Small intestine (tissue), 7 donors: ENCODE results near the gene CAMTA1. TPM values are rescaled to one million over a fixed set of nuclear protein-coding genes. Genes with fewer than 3 reads are reported as not detected.
"Not testable (repeated sequence)": the region's sequence is repeated elsewhere in the genome, so short reads cannot be mapped to it uniquely, and the experiment has no call there.

Experiments
- DNase-seq, 2 donors: peaks; one replicate each; pipeline versions ENCODE4 v3.0.0 to v3.0.0-alpha.2; 2013
- FAIRE-seq: peaks from 2 replicates; lab custom pipeline; 2012; peaks lifted over from hg19 to GRCh38; lab: Jason Lieb, UNC
- H3K27ac ChIP-seq, 3 donors: one replicate each; pipeline ENCODE4 v1.5.1; 2013; ENCODE audit warnings: low read length in 2 of 3, mild to moderate bottlenecking in 2 of 3, control low read depth in 1 of 3, inconsistent platforms in 1 of 3, low read depth in 1 of 3, moderate library complexity in 1 of 3
- H3K27me3 ChIP-seq, 3 donors: one replicate each; pipeline ENCODE4 v1.6.1; 2013; ENCODE audit warnings: low read length in 3 of 3, inconsistent platforms in 1 of 3; ENCODE audit not compliant: control insufficient read depth in 3 of 3, insufficient read depth in 3 of 3
- H3K36me3 ChIP-seq, 3 donors: one replicate each; pipeline ENCODE4 v1.6.1; 2013; ENCODE audit warnings: low read length in 3 of 3, inconsistent platforms in 1 of 3, low read depth in 1 of 3, mild to moderate bottlenecking in 1 of 3, moderate library complexity in 1 of 3; ENCODE audit not compliant: control insufficient read depth in 3 of 3, insufficient read depth in 2 of 3
- H3K4me1 ChIP-seq, 3 donors: one replicate each; pipeline ENCODE4 v1.6.1; 2013; ENCODE audit warnings: low read length in 2 of 3, inconsistent platforms in 1 of 3, low read depth in 1 of 3, mild to moderate bottlenecking in 1 of 3, moderate library complexity in 1 of 3; ENCODE audit not compliant: control insufficient read depth in 3 of 3, insufficient read depth in 2 of 3
- H3K4me3 ChIP-seq, 3 donors: one replicate each; pipeline ENCODE4 v1.5.1; 2013; ENCODE audit warnings: low read length in 3 of 3, control low read depth in 1 of 3, inconsistent platforms in 1 of 3, low read depth in 1 of 3, mild to moderate bottlenecking in 1 of 3, moderate library complexity in 1 of 3
- H3K9me3 ChIP-seq, 2 donors: one replicate each; pipeline ENCODE4 v1.6.1; 2013; ENCODE audit warnings: low read depth in 1 of 2, low read length in 1 of 2; ENCODE audit not compliant: control insufficient read depth in 2 of 2, insufficient read depth in 1 of 2
- WGBS, 3 donors: extraction: QIAGEN DNeasy Blood & Tissue Kit; methylation state at CpG; one replicate each; pipeline ENCODE4 v1.1.7; 2013; 5-methylcytosine and 5-hydroxymethylcytosine counted together
- polyA plus RNA-seq, 4 donors: library from polyadenylated mRNA; stranded (reverse) in 3 of 4; unstranded in 1 of 4; fragments of 200-250 nt in 3 of 4; fragments of 120-200 nt in 1 of 4; gene quantifications; one replicate each; pipeline versions ENCODE4 v1.2.1 to v1.2.3, GENCODE V29; 2013
- donor health status: healthy with polysubstance abuse.
- donor health status: control.
- donor health status: control.
- donor health status: Bipolar disorder and iron deficiency.
- donor health status: healthy.

The CAMTA1 gene
- polyA plus RNA-seq, 4 donors: 57.6 to 177 (median 147) TPM

DNA sequence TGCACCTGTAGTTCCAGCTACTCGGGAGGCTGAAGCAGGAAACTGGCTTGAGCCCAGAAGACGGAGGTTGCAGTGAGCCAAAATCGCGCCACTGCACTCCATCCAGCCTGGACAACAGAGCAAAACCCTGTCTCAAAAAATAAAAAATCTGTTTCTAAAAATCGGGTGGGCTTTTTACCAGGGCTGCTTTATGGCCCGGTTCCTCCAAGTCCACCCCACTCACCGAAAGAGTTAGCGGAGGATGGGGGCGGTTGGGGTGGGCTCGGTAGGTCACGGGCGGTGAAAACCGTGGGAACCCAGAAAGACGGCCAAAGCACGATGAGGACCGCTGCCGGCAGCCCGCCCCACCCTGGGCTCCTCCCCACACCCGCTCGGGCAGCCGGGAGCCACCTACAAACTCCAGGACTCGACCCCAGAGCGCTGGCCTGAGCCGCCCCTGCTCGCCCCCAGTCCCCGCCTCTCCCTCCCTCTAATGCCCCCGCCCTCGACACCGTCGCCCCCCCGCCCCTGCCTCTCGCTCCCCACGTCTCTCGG, 998.0 kb downstream of the CAMTA1 start:
- WGBS, 3 donors: 1 to 2% (median 2%) methylated on average over 23 to 34 of the region's 34 CpGs
- H3K4me3 ChIP-seq: peak overlapping the region; percentile 33 to 58 (median 54)
- H3K9me3 ChIP-seq: peaks cover 0 to 9% of the 10 kb centered on the region in 2 donors
- H3K4me1 ChIP-seq: peaks cover 3 to 12% (median 9%) of the 10 kb centered on the region in 3 donors
- no peak for FAIRE-seq
- DNase-seq: peak; percentile 33 to 55
- peaks cover 0 to 16% (median 0%) of the 10 kb centered on the region in 3 donors for H3K36me3 ChIP-seq
- peak overlapping the region; percentile 67 to 87 (median 84) for H3K27ac ChIP-seq
- H3K27me3 ChIP-seq: peaks cover 0 to 6% (median 0%) of the 10 kb centered on the region in 3 donors

DNA sequence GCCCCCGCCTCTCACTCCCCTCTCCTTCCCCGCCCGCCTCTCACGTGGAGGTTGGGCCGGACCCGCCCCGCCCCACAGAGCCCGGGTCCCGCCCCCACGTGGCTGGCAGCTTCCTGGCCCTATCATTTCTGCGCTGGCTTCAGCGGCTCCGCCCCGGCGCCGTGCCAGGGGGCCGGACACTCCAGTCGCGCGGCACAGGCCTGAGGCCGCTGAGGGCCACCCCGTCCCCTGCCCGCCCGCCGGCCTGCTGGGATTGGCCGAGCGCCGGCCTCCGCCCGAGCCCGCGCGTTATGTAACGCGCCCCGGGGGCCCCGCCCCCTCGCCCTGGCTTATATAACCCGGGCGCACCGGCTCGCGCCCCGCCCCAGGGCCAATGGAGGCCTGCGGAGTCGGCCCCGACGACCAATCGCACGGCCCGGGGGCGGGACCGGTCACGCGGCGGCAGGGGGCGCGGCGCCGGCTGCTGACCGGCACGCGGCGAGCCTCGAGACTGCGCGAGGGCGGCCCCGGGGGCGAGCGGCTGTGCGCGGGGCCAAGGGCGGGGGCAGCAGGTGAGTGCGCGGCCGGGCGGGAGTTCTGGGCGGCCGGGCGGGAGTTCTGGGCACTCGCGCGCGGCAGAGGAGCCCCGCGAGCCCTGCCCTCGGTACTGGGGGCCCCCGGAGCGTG, 998.7 kb downstream of the CAMTA1 start, which contains the start of gene PER3:
Gene PER3 (plus strand): TSS at position 466 of the 666 bp plus-strand sequence. CDS start 587 bp downstream, outside the sequence.
- Histone ChIP-seq H3K4me1 (peaks cover 3 to 12% (median 9%) of the 10 kb centered on the region in 3 donors), H3K4me3 (peak within 1 kb of the TSS; percentile 33 to 58 (median 54)), H3K9me3 (peaks cover 0 to 9% of the 10 kb centered on the region in 2 donors), H3K27ac (peak within 1 kb of the TSS in 2 of 3 donors; percentile 84 to 87), H3K36me3 (peaks cover 0 to 11% (median 0%) of the 10 kb centered on the region in 3 donors), H3K27me3 (peaks cover 0 to 6% (median 0%) of the 10 kb centered on the region in 3 donors)
- FAIRE-seq: no peak
- DNase-seq: peak; percentile 96 to 97
- 1 to 3% (median 1%) methylated on average over 48 to 90 of the region's 90 CpGs for WGBS, 3 donors

GRCh38 chr1:7784492-7785071, 999.3 kb downstream of the CAMTA1 start:
- Histone ChIP-seq H3K4me3 (peak overlapping the region in 2 of 3 donors; percentile 32 to 58), H3K4me1 (peaks cover 3 to 12% (median 9%) of the 10 kb centered on the region in 3 donors), H3K36me3 (peaks cover 0 to 11% (median 0%) of the 10 kb centered on the region in 3 donors), H3K27me3 (peaks cover 0 to 6% (median 0%) of the 10 kb centered on the region in 3 donors), H3K27ac (peak overlapping the region in 2 of 3 donors; percentile 72 to 74), H3K9me3 (peaks cover 0 to 9% of the 10 kb centered on the region in 2 donors)
- FAIRE-seq (no peak), DNase-seq (peak; percentile 16 to 26)
- 40 to 56% (median 55%) methylated on average over 41 to 52 of the region's 52 CpGs for WGBS, 3 donors

DNA sequence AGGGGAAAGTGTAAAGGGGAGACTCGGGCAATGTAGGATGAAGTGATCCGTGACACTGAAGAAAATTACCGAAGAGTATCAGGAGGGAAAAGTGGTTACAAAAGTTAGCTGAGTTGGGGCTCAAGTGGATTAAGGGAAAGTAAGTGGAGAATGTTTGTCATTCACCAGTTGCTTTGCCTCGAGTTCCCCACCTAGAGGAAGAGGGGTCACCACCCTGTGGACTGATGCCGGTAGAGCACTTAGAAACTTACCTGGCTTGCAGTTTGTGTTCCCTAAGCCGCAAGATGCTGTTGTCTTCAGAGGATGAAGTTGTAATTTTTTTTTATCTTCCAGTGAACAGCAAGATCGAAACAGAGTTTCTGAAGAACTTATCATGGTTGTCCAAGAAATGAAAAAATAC, 999.9 kb downstream of the CAMTA1 start:
- WGBS, 3 donors: 90 to 95% (median 93%) methylated on average over 7 of the region's 7 CpGs

GRCh38 chr1:7786795-7787194, 1001.5 kb downstream of the CAMTA1 start:
- WGBS, 3 donors: 68 to 74% (median 73%) methylated on average over 5 of the region's 5 CpGs
- H3K4me3 ChIP-seq: no peak overlapping the region
- H3K27ac ChIP-seq: no peak overlapping the region
- H3K27me3 ChIP-seq: peaks cover 0 to 6% (median 0%) of the 10 kb centered on the region in 3 donors
- peaks cover 3 to 12% (median 6%) of the 10 kb centered on the region in 3 donors for H3K4me1 ChIP-seq
- FAIRE-seq (no peak), DNase-seq (no peak)
- peaks cover 0 to 27% of the 10 kb centered on the region in 2 donors for H3K9me3 ChIP-seq
- H3K36me3 ChIP-seq: peaks cover 0 to 4% (median 0%) of the 10 kb centered on the region in 3 donors

More for the DNA sequence above, 999.9 kb downstream of the CAMTA1 start:
- Histone ChIP-seq H3K36me3 (peaks cover 0 to 11% (median 0%) of the 10 kb centered on the region in 3 donors), H3K9me3 (peaks cover 0 to 11% of the 10 kb centered on the region in 2 donors), H3K27me3 (peaks cover 0 to 6% (median 0%) of the 10 kb centered on the region in 3 donors), H3K27ac (no peak overlapping the region), H3K4me3 (no peak overlapping the region), H3K4me1 (peaks cover 3 to 12% (median 9%) of the 10 kb centered on the region in 3 donors)
- DNase-seq: no peak
- no peak for FAIRE-seq

GRCh38 chr1:7789828-7790227, 1004.6 kb downstream of the CAMTA1 start:
- H3K27me3 ChIP-seq: peaks cover 0 to 2% (median 0%) of the 10 kb centered on the region in 3 donors
- DNase-seq (no peak), FAIRE-seq (no peak)
- H3K36me3 ChIP-seq: no peaks in the 10 kb centered on the region
- peaks cover 0 to under 1% (median 0%) of the 10 kb centered on the region in 3 donors for H3K4me1 ChIP-seq
- no peak overlapping the region for H3K4me3 ChIP-seq
- 82 to 87% (median 84%) methylated on average over 5 of the region's 5 CpGs for WGBS, 3 donors
- H3K9me3 ChIP-seq: peaks cover 0 to 22% of the 10 kb centered on the region in 2 donors
- H3K27ac ChIP-seq: no peak overlapping the region

DNA sequence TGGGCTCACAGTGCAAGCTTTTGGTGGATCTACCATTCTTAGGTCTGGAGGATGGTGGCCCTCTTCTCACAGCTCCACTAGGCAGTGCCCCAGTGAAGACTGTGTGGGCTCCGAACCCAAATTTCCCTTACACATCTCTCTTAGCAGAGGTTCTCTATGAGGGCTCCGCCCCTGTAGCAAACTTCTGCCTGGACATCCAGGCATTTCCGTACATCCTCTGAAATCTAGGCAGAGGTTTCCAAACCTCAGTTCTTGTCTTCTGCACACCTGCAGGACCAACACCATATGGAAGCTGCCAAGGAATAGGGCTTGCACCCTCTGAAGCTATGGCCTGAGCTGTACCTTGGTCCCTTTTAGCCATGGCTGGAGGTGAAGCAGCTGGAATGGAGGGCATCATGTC, 1005.8 kb downstream of the CAMTA1 start:
- not testable (repeated sequence) for H3K27me3 ChIP-seq, FAIRE-seq, H3K4me3 ChIP-seq, H3K36me3 ChIP-seq, H3K4me1 ChIP-seq, DNase-seq, H3K27ac ChIP-seq
- 92 to 97% (median 97%) methylated on average over 3 of the region's 3 CpGs for WGBS, 3 donors
- H3K9me3 ChIP-seq: peaks cover 0 to 18% of the 10 kb centered on the region in 2 donors

DNA sequence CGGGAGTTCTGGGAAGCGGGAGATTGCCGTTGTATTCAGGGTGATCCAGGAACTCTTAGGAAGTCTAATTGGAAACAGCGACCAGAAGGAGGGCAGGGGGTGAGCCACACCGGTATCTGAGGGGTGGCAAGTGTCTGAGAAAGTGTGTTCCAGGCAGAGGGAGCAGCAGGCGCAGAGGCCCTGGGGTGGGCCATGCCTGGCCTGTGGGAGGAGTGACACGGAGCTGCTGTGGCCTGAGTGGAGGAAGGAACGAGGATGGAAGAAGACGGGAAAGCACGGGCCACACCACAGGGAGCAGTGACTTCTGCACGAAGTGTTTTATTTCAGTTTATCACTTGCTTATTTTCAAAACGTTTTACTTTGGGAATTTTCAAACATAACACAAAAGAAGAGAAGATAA, 1010.2 kb downstream of the CAMTA1 start:
- Histone ChIP-seq H3K4me1 (no peaks in the 10 kb centered on the region), H3K36me3 (peaks cover 0 to 4% (median 2%) of the 10 kb centered on the region in 3 donors)
- WGBS, 3 donors: 89 to 91% (median 89%) methylated on average over 12 of the region's 12 CpGs

More for the DNA sequence above, 1010.2 kb downstream of the CAMTA1 start:
- no peak overlapping the region for H3K27ac ChIP-seq
- no peaks in the 10 kb centered on the region for H3K27me3 ChIP-seq
- no peak overlapping the region for H3K4me3 ChIP-seq
- H3K9me3 ChIP-seq: peaks cover 0 to 13% of the 10 kb centered on the region in 2 donors
- DNase-seq (no peak), FAIRE-seq (no peak)
